NCI-H69 (cell line): Measurements from ENCODE around the gene MCTP1.
A peak's percentile ranks its signal among the peaks of the same experiment; 100 is the strongest.
"Not testable (repeated sequence)": the region's sequence is repeated elsewhere in the genome, so short reads cannot be mapped to it uniquely, and the experiment has no call there.

Experiments used
- DNase-seq: peaks from one replicate; lab custom pipeline; 2025; lab: John Stamatoyannopoulos, UW

Gene MCTP1

DNA sequence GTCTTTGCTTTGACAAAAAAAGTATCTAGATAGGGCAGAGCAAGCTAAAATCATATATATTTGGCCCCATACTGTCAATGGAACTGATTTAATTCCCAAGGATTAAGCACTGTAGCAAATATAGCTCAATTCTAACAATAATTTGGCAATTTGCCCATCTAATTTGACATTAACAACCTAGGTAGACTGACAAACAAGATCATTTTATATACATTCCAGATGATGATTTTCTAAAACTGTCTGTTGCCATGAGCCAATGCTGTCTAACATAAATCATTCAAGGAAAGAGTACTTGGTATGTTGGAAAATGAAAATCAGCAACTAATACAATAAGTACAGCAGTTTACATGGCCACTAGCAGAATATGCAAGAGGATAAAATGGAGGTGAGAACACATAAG, 32.1 kb downstream of the MCTP1 start:
- no peak for DNase-seq

- no peak for DNase-seq
Observed at GRCh38 chr5:95251185-95251584, 33.7 kb downstream of the MCTP1 start.

DNA sequence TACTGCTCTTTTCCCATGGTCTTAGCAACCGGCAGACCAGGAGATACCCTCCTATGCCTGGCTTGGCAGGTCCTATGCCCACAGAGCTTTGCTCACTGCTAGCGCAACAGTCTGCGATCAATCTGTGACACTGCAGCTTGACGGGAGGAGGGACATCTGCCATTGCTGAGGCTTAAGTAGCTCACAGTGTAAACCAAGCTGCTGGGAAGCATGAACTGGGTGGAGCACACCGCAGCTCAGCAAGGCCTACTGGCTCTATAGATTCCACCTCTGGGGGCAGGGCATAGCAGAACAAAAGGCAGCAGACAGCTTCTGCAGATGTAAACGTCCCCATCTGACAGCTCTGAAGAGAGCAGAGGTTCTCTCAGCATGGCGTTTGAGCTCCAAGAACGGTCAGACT, 40.4 kb downstream of the MCTP1 start:
- peak; percentile 73 for DNase-seq

GRCh38 chr5:95241635-95242034, 43.3 kb downstream of the MCTP1 start:
- DNase-seq: no peak

DNA sequence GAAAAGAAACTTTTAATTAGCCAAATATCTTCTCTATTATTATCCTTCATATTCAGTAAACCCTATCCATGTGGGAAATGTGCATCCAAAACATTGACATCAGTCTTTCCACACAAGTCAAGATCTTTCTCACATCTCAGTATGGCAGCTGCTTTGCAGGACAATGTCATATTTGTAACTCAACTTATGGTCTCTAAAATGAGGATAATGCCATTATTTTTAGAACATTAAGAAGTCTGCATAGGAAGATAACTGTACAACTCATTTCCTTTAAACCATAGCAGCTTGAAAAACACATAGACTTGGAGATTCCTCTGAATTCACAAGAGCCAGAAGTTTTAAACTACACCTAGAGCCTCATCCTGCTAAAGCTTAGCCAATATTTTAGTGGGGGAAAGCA, 43.7 kb downstream of the MCTP1 start:
- DNase-seq: no peak

DNA sequence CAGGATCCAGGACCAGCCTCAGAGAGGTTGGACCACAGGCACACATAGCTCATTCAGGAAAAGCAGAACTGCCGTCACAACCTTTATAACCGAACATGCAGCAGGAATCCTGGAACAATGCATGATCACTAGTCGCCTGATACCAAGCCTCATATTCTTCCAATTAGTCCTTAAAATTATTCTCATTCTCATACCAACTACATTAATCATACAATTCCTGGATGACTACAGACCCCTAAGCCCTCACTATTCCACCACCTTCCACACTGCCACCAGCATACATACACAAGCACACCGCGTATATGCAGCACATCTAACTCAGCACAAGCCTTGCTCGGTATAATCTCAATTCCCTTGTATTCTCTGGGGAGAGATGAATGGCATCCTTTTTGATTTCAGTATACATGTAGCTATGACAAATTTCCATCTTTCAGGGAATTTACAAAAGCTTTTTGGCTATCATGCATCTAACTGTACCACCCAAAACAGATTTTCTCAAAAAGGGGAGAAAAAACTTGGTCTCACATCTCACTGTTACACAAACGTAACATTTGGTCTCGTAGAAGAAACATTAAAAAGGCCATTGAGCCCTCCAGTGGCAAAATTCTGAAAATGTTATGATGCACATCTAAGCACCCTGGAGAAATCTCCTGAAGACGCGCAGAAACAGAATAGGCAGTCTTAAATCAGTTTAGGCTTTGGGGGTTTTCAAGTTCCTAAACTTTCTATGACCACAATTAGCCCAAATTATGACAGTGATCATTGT, 46.2 kb downstream of the MCTP1 start:
- peak; percentile 60 for DNase-seq

DNA sequence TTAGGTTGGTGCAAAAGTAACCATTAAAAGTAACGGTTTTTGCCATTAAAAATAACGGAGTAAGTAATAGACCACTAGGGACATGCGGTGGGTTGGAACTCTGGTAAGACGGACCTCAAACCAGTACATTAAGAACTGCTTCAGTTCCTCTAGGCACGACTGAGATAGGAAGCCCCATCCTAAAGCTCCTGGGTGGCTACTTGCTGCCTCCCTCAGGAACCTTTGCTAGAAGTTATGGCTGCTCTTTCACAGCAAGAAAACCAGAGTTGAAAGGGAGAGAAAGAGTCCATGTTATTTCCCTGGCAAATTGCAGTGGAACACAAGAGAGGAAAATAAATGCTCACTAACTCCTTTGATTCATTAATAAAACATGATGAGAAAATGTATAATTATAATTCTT, 47.6 kb downstream of the MCTP1 start:
- peak; percentile 24 for DNase-seq

GRCh38 chr5:95235439-95235982, 49.4 kb downstream of the MCTP1 start:
- no peak for DNase-seq

- no peak for DNase-seq
Observed at GRCh38 chr5:95229646-95230045, 55.2 kb downstream of the MCTP1 start.

- DNase-seq: no peak
Observed at GRCh38 chr5:95224701-95225459, 60.0 kb downstream of the MCTP1 start.

- DNase-seq: no peak
Observed at GRCh38 chr5:95223566-95224258, 61.2 kb downstream of the MCTP1 start.

DNA sequence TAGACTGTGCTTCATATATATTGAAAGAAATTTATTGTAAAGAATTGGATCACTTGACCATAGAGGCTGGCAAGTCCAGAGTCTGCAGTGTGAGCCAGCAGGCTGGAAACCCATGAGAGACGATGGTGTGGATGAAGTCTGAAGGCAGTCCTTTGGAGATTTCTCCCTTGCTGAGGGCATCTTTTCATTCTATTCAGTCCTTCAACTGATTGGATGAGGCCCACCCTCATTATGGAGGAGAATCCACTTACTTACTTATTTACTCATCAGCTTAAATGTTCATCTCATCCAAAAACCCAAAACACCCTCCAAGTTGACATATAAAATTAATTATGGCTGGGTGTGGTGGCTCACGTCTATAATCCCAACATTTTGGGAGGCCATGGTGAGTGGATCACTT, 62.1 kb downstream of the MCTP1 start:
- DNase-seq: no peak

- DNase-seq: no peak
Observed at GRCh38 chr5:95221234-95221633, 63.7 kb downstream of the MCTP1 start.

DNA sequence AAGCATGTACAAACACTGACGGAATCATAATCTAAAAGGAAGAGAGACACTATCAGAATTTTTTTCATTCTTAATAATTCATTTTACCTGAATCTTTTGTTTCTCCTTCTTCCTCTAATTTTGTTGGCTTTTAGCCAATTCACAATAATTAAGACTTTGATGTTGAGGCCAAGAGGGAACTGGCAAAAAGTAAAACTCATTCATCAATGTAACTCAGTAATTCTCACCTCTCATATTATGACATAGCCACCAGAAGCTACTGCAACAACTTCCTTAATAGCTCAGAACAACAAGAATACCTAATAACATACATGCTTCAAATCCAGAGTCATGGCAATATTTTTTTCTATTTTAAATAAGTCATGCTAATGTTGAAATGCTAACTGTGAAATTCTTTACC, 64.5 kb downstream of the MCTP1 start:
- peak; percentile 57 for DNase-seq

DNA sequence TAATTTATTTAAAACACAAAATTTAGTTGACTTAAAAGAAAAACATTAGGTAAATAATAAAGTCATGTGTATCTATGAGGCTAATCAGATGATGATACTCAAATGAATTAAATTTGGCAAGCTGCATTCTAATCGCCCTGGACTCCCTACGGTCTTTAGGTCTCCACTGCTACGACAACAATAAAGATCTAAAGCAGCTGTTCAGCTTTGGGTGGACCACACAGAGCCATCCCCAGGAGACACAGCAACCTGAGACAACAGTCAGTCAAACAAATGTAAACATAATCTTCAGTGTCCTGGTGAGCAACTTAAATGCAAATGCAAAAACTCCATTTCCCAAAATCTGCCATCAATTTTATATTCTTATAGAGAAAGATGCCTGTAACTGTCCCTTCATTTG, 65.5 kb downstream of the MCTP1 start:
- peak; percentile 91 for DNase-seq

GRCh38 chr5:95217881-95218280, 67.0 kb downstream of the MCTP1 start:
- DNase-seq: no peak

DNA sequence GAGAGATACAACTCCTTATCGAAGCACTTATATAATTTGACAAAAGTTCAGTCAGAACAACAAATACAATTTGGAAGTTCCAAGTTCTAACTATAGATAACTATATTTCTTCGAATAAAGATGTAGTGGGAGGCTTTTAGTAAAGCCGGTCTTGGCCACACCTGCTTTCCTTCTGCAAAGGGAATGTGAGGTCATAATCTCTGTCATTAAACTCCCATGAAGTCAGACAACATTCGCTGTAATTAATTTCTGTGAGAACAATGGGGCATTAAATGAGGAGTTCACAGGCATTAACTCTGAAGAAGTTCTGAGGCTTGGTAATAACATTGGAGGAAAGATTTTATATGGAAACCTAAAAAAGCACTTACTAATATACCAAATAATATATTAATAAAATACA, 67.5 kb downstream of the MCTP1 start:
- peak; percentile 56 for DNase-seq

DNA sequence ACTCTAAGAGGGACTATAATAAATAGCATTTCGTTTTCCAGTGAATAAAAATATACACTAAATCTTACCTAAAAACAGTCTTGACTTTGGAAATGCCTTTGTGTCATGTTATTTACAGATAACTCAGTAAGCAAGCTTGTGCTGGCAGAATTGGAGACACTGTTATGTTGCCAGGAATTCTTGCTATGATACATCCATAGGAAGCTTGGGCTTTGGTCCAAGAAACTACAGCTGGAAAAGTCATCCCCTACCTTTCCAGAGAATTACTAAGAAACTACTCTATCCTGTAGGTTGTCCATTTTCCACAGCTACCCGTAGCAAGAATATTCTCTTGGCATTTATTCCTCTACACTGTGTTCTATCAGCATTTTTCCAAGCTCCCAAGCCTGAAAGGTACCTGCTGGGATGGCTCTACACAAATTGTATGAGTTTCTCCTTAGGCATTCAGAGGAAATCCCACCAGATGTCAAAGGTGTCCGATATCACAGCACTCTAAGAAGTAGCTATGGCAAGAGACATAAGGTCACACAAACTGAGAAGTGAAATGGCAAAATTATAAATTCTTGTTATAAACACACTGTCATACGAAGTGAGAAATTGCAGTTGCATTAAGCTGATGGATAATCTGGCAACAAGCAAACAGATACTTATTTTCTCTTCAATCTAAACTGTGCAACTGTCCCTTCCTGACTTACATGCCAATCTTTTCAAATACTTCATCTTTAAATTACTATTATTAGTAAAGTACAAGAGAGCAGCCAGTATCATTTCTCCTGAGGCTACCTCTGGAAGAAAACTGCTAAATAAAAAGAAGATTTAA, 68.5 kb downstream of the MCTP1 start:
- DNase-seq: peak; percentile 30

GRCh38 chr5:95207811-95208210, 77.1 kb downstream of the MCTP1 start:
- DNase-seq: not testable (repeated sequence)

- no peak for DNase-seq
Observed at GRCh38 chr5:95194856-95195255, 90.0 kb downstream of the MCTP1 start.

GRCh38 chr5:95191330-95191729, 93.6 kb downstream of the MCTP1 start:
- no peak for DNase-seq

- no peak for DNase-seq
Observed at GRCh38 chr5:95184924-95185323, 100.0 kb downstream of the MCTP1 start.
